Activated T-cell treated with anti-CD3 and anti-CD28 coated beads, Interleukin-2, amount 50 U/mL, for 4 hours (primary cell): ENCODE data around the gene FBXL3. TPM values are rescaled to one million over a fixed set of nuclear protein-coding genes. Genes with fewer than 3 reads are reported as not detected.
"Not testable (repeated sequence)": the region's sequence is repeated elsewhere in the genome, so short reads cannot be mapped to it uniquely, and the experiment has no call there.

Experiments
- ATAC-seq, 2 donors: fragments of 200-7000 bp; cut with Tn5 transposase; one replicate each; pipeline ENCODE4 v1.10.0; 2021
- DNase-seq: peaks from one replicate; pipeline ENCODE4 v3.0.0-alpha.2; 2020
- H3K27me3 Mint-ChIP-seq: one replicate; pipeline ENCODE4 v1.8.0; 2021; ENCODE audit warnings: low read depth, mixed read lengths
- H3K36me3 Mint-ChIP-seq: one replicate; pipeline ENCODE4 v1.8.0; 2022; ENCODE audit warnings: mixed read lengths; ENCODE audit not compliant: insufficient read depth
- H3K4me1 Mint-ChIP-seq: one replicate; pipeline ENCODE4 v1.8.0; 2021; ENCODE audit warnings: low read depth, mixed read lengths
- H3K4me3 Mint-ChIP-seq: one replicate; pipeline ENCODE4 v1.8.0; 2021; ENCODE audit warnings: mild to moderate bottlenecking, moderate library complexity, mixed read lengths
- H3K9me3 Mint-ChIP-seq: one replicate; pipeline ENCODE4 v1.8.0; 2021; ENCODE audit warnings: mixed read lengths
- total RNA-seq, 3 donors: library from RNA; stranded (reverse); gene quantifications; one replicate each; pipeline ENCODE4 v1.2.1, GENCODE V29; 2021

Gene FBXL3
- total RNA-seq, 3 donors from 2014 or later = 35.9 to 40.9 (median 38.5) TPM

GRCh38 chr13:77013853-77014542, 13.0 kb downstream of the FBXL3 start:
- no peaks in the 10 kb centered on the region for H3K27me3 Mint-ChIP-seq
- no peak overlapping the region for H3K4me3 Mint-ChIP-seq
- ATAC-seq (no peak), DNase-seq (no peak)
- H3K9me3 Mint-ChIP-seq = no peaks in the 10 kb centered on the region
- H3K36me3 Mint-ChIP-seq = peaks cover 50% of the 10 kb centered on the region
- H3K4me1 Mint-ChIP-seq = peaks cover 40% of the 10 kb centered on the region

GRCh38 chr13:77009719-77010118, 17.2 kb downstream of the FBXL3 start:
- not testable (repeated sequence) for H3K9me3 Mint-ChIP-seq, H3K4me3 Mint-ChIP-seq, ATAC-seq, DNase-seq, H3K27me3 Mint-ChIP-seq
- Mint-ChIP-seq H3K4me1 (peaks cover 37% of the 10 kb centered on the region), H3K36me3 (peaks cover 43% of the 10 kb centered on the region)

- peak; percentile 83 to 93 for ATAC-seq
- Mint-ChIP-seq H3K9me3 (no peaks in the 10 kb centered on the region), H3K27me3 (no peaks in the 10 kb centered on the region), H3K4me3 (no peak overlapping the region), H3K4me1 (peaks cover 35% of the 10 kb centered on the region), H3K36me3 (peaks cover 37% of the 10 kb centered on the region)
- DNase-seq = no peak
These were observed 17.9 kb downstream of the FBXL3 start for GRCh38 chr13:77009011-77009410.

GRCh38 chr13:77008337-77008736, 18.6 kb downstream of the FBXL3 start:
- ATAC-seq = peak in 1 of 2 donors; percentile 44
- not testable (repeated sequence) for H3K9me3 Mint-ChIP-seq, H3K4me3 Mint-ChIP-seq, H3K27me3 Mint-ChIP-seq, DNase-seq
- Mint-ChIP-seq H3K4me1 (peaks cover 31% of the 10 kb centered on the region), H3K36me3 (peaks cover 32% of the 10 kb centered on the region)

- Mint-ChIP-seq H3K36me3 (peaks cover 37% of the 10 kb centered on the region), H3K9me3 (no peaks in the 10 kb centered on the region), H3K27me3 (no peaks in the 10 kb centered on the region), H3K4me1 (peaks cover 32% of the 10 kb centered on the region), H3K4me3 (no peak overlapping the region)
- DNase-seq (no peak), ATAC-seq (no peak)
These were observed 24.3 kb downstream of the FBXL3 start for GRCh38 chr13:77002590-77003190.

- Mint-ChIP-seq H3K27me3 (no peaks in the 10 kb centered on the region), H3K4me3 (no peak overlapping the region), H3K9me3 (no peaks in the 10 kb centered on the region), H3K4me1 (peaks cover 27% of the 10 kb centered on the region), H3K36me3 (peaks cover 35% of the 10 kb centered on the region)
- peak in 1 of 2 donors; percentile 30 for ATAC-seq
- DNase-seq = no peak
These were observed 24.9 kb downstream of the FBXL3 start for GRCh38 chr13:77001963-77002587.

GRCh38 chr13:77001540-77001939, 25.4 kb downstream of the FBXL3 start:
- no peak overlapping the region for H3K4me3 Mint-ChIP-seq

GRCh38 chr13:77000475-77000874, 26.5 kb downstream of the FBXL3 start:
- DNase-seq = no peak
- Mint-ChIP-seq H3K4me3 (no peak overlapping the region), H3K9me3 (no peaks in the 10 kb centered on the region), H3K4me1 (peaks cover 23% of the 10 kb centered on the region), H3K36me3 (peaks cover 37% of the 10 kb centered on the region), H3K27me3 (no peaks in the 10 kb centered on the region)
- no peak for ATAC-seq

More at GRCh38 chr13:77001540-77001939, 25.4 kb downstream of the FBXL3 start:
- Mint-ChIP-seq H3K36me3 (peaks cover 35% of the 10 kb centered on the region), H3K27me3 (no peaks in the 10 kb centered on the region), H3K9me3 (no peaks in the 10 kb centered on the region), H3K4me1 (peaks cover 26% of the 10 kb centered on the region)
- ATAC-seq (no peak), DNase-seq (no peak)

GRCh38 chr13:76994281-76994680, 32.7 kb downstream of the FBXL3 start:
- H3K4me3 Mint-ChIP-seq = peak overlapping the region; percentile 47
- DNase-seq (no peak), ATAC-seq (no peak)
- H3K36me3 Mint-ChIP-seq = peaks cover 24% of the 10 kb centered on the region
- H3K9me3 Mint-ChIP-seq = no peaks in the 10 kb centered on the region
- no peaks in the 10 kb centered on the region for H3K27me3 Mint-ChIP-seq
- peaks cover 41% of the 10 kb centered on the region for H3K4me1 Mint-ChIP-seq

- peak overlapping the region; percentile 95 for H3K4me3 Mint-ChIP-seq
- ATAC-seq (no peak), DNase-seq (no peak)
- H3K27me3 Mint-ChIP-seq = no peaks in the 10 kb centered on the region
- no peaks in the 10 kb centered on the region for H3K9me3 Mint-ChIP-seq
- peaks cover 16% of the 10 kb centered on the region for H3K36me3 Mint-ChIP-seq
- peaks cover 40% of the 10 kb centered on the region for H3K4me1 Mint-ChIP-seq
These were observed 33.5 kb downstream of the FBXL3 start for GRCh38 chr13:76993473-76993872.

- no peaks in the 10 kb centered on the region for H3K9me3 Mint-ChIP-seq
- DNase-seq (no peak), ATAC-seq (no peak)
- peaks cover 40% of the 10 kb centered on the region for H3K4me1 Mint-ChIP-seq
- peak overlapping the region; percentile 95 for H3K4me3 Mint-ChIP-seq
- peaks cover 12% of the 10 kb centered on the region for H3K36me3 Mint-ChIP-seq
- no peaks in the 10 kb centered on the region for H3K27me3 Mint-ChIP-seq
These were observed 33.9 kb downstream of the FBXL3 start for GRCh38 chr13:76993021-76993420.

- Mint-ChIP-seq H3K9me3 (no peaks in the 10 kb centered on the region), H3K27me3 (no peaks in the 10 kb centered on the region), H3K4me1 (peaks cover 40% of the 10 kb centered on the region), H3K36me3 (peaks cover 9% of the 10 kb centered on the region), H3K4me3 (peak overlapping the region; percentile 95)
- ATAC-seq (no peak), DNase-seq (no peak)
These were observed 34.4 kb downstream of the FBXL3 start for GRCh38 chr13:76992548-76993001.

GRCh38 chr13:76991796-76992547, 35.0 kb downstream of the FBXL3 start, which contains the start of gene CLN5:
CLN5 (plus strand) TSS chr13:76992081; CDS start chr13:76992099, 18 bp downstream.
- DNase-seq = peak; percentile 91
- peak within 1 kb of the TSS; percentile 95 for H3K4me3 Mint-ChIP-seq
- H3K4me1 Mint-ChIP-seq = peaks cover 40% of the 10 kb centered on the region
- H3K9me3 Mint-ChIP-seq = no peaks in the 10 kb centered on the region
- H3K27me3 Mint-ChIP-seq = peaks cover 4% of the 10 kb centered on the region
- ATAC-seq = peak; percentile 92 to 95
- peaks cover 6% of the 10 kb centered on the region for H3K36me3 Mint-ChIP-seq

- Mint-ChIP-seq H3K4me3 (peak overlapping the region; percentile 95), H3K4me1 (peaks cover 40% of the 10 kb centered on the region), H3K9me3 (no peaks in the 10 kb centered on the region), H3K36me3 (peaks cover 3% of the 10 kb centered on the region), H3K27me3 (peaks cover 10% of the 10 kb centered on the region)
- ATAC-seq (peak; percentile 78 to 81), DNase-seq (peak; percentile 59)
These were observed 35.5 kb downstream of the FBXL3 start for GRCh38 chr13:76991432-76991795.
